GM21390 (cell line): Measurements from ENCODE around the gene PPARG.

Experiments
- ATAC-seq: cut with Tn5 transposase; IDR thresholded peaks from one replicate; pipeline ENCODE4 v1.9.1; 2021; ENCODE audit not compliant: unreplicated experiment

Gene PPARG

GRCh38 chr3:12340506-12340905, 51.6 kb downstream of the PPARG start:
- no peak for ATAC-seq

- no peak for ATAC-seq
Observed at GRCh38 chr3:12342151-12342550, 53.3 kb downstream of the PPARG start.

GRCh38 chr3:12343047-12343501, 54.2 kb downstream of the PPARG start:
- ATAC-seq: no peak

- no peak for ATAC-seq
Observed at GRCh38 chr3:12345141-12345561, 56.3 kb downstream of the PPARG start.

GRCh38 chr3:12345584-12346494, 57.0 kb downstream of the PPARG start:
- no peak for ATAC-seq

GRCh38 chr3:12347301-12347700, 58.4 kb downstream of the PPARG start:
- ATAC-seq: no peak

- ATAC-seq: no peak
Observed at GRCh38 chr3:12349895-12350811, 61.3 kb downstream of the PPARG start.

- ATAC-seq: no peak
Observed at GRCh38 chr3:12351145-12351544, 62.3 kb downstream of the PPARG start.

GRCh38 chr3:12352253-12352652, 63.4 kb downstream of the PPARG start:
- ATAC-seq: no peak

- ATAC-seq: no peak
Observed at GRCh38 chr3:12352755-12353154, 63.9 kb downstream of the PPARG start.

- ATAC-seq: no peak
Observed at GRCh38 chr3:12353796-12354525, 65.1 kb downstream of the PPARG start.

GRCh38 chr3:12356175-12356574, 67.3 kb downstream of the PPARG start:
- ATAC-seq: no peak

GRCh38 chr3:12356996-12357395, 68.1 kb downstream of the PPARG start:
- no peak for ATAC-seq

- ATAC-seq: no peak
Observed at GRCh38 chr3:12357456-12357855, 68.6 kb downstream of the PPARG start.

GRCh38 chr3:12363397-12364195, 74.7 kb downstream of the PPARG start:
- no peak for ATAC-seq

- ATAC-seq: no peak
Observed at GRCh38 chr3:12367346-12367745, 78.5 kb downstream of the PPARG start.

- no peak for ATAC-seq
Observed at GRCh38 chr3:12369029-12369428, 80.2 kb downstream of the PPARG start.

GRCh38 chr3:12369598-12369997, 80.7 kb downstream of the PPARG start:
- no peak for ATAC-seq

GRCh38 chr3:12370758-12371157, 81.9 kb downstream of the PPARG start:
- ATAC-seq: no peak

GRCh38 chr3:12371525-12372140, 82.8 kb downstream of the PPARG start:
- ATAC-seq: no peak
